NOMO-1 treated with DMSO at 0.1 percent for 48 hours (cell line): ENCODE results near the gene TCERG1L.
"Not testable (repeated sequence)": the region's sequence is repeated elsewhere in the genome, so short reads cannot be mapped to it uniquely, and the experiment has no call there.

ENCODE experiments used
- DNase-seq: peaks from one replicate; lab custom pipeline; 2025; ENCODE audit not compliant: unreplicated experiment; lab: John Stamatoyannopoulos, UW

TCERG1L gene

DNA sequence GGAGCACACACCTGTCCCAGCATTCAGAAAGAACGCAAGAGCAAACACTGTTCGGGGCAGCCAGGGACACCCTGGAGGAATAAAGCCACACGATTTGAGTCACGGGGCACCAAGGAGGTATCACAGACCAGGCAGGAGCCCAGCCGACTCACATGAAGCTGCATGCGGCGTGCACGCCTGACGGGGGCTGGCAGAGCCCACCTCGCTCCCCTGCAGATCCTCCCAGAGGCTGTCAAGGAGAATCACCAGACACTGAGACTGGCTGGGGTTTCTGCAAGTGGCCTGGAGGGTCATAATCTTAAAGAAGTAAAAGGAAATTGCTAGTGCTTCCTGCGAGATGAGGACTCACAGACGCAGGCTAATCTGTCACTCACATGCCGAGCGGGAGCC, 61.6 kb downstream of the TCERG1L start:
- DNase-seq, result no peak

DNA sequence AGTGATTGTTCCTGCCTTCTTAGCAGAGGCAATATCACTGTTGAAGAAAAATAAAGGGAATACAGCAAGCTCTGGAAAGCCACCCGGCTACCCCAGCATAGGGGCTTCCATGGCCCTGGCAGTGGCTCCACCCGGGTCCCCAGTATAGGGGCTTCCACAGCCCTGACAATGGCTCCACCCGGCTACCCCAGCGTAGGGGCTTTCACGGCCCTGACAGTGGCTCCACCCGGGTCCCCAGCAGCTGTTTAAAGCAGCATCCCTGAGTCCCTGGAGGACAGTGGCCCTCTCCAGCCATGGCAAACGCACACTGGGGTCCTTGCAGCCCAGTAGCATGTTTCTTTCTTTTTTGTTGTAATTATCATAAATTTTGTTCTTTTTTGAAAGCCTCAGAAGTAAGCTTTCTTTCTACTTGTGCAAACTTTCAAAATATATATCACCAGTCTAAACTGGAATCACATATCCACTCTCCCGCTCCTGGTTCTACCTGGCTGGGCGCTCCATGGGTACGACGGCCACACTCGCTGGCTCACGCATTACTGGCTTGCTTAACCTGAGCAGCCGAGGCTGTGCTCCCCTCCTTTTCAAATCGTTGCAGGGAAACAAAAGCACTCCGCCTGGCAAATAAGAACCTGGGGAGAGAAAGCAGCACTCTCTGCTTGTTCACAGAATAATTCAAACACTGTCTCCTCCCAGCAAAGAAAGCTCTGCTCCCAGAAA, 62.1 kb downstream of the TCERG1L start:
- no peak for DNase-seq

DNA sequence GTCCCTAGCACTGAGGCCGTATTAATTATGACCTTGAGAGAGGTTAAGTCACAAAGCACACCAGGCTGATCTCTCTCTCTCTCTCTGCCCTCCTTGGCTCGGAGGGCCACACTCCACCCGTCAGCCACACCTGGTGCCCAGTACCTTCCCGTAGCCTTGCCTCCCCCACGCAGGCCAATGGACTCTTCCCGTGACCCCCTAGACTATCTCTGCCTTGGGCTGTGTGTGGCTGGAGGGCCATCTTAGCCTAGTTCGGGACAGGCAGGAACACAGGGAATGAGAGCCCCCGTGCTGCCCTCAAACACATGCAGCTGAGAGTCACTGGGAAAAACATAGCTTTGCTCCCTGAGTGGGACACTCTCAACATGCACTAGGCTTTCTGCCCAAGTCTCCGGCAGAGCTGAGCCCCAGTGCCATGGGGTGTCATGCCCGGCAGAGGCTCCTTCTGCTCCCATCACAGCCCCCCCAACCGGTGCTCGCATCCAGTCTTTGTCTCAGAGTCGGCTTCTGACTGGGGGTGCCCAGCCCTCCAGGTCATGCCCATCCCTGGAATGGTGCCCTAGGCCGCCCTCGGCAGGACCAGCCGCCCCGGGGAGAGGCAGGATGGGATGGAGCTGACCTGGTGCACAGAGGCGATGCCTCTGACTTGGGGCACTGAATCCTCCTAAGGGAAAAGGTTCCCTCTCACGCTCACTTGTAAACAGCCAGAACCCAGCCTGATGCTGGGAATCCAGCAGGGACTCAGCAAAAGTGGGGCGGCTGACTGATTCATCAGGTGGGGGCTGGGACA, 63.0 kb downstream of the TCERG1L start:
- DNase-seq, result no peak

DNA sequence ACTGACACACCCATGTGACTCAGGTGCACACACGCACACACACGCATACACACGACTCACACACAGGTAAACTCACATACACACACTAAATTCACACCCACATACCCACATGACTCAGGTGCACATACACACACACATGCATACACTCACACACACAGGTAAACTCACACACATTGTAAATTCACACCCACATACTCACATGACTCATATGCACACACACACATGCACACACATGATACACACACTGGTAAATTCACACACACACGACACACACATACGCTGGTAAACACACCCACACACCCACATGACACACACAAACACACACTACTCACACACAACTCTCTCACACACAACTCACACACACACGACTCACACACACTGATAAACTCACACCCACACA, 63.6 kb downstream of the TCERG1L start:
- DNase-seq, result no peak

DNA sequence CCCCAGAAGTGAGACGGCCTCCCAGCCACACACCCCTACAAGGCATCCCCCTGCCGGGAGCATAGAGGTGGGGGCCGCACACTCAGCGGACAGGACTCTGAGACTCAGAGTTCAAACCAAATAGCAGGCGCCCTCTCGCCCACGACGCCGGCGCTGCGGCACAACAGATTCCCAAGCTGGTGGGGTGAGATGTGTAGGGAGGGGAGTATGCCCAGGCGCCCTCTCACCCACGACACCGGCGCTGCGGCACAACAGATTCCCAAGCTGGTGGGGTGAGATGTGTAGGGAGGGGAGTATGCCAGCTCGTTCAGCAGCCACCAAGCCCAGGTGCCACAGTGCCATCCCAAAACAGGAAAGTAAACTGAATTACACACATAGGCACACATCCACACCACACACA, 64.7 kb downstream of the TCERG1L start:
- DNase-seq, result no peak

DNA sequence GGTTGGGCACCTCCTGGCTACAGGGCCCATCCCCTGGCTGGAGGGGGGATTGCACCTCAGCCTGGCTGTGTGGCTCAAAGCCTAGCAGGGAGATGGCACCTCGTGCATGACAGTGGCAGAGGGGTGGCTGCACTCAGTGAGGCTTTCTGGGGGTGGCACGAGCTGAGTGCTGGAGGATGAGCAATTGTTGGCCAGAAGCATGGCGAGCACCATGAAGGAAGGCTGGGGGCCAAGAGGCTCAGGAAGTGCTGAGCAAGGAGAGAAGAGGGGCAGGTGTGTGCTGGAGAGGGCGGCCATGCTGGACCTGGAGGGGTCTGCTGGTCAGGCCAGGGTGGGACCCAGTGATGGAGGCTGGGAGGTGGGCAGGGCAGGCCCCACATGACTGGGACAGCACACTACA, 65.4 kb downstream of the TCERG1L start:
- no peak for DNase-seq

DNA sequence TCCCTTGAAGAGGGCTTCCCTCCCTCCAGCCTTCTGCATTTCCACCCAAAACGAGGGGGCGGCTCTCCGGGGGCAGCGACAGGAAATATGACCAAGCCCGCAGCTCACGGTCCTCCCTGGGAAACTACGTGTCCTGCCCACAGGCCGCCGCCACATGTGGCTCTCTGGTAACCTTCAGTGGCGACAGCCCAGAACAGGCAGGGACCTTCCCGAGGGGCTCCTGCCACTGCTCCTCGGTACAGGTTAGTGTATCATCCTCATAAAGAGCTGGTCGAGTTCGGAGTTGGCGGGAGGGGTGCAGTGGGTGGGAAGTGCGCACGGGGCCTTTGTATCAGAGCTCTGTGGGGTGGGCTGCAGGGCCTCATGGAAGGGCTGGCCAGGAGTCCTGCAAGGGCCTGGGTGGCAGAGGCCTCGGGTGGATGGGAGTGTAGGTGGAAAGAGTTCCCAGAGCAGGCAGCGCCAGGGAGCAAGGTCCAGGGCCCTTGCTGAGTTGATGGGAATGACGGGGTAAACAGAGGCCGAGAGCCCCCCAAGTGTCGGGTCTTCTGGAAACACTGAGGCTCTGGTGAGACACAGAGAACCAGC, 66.0 kb downstream of the TCERG1L start:
- no peak for DNase-seq

DNA sequence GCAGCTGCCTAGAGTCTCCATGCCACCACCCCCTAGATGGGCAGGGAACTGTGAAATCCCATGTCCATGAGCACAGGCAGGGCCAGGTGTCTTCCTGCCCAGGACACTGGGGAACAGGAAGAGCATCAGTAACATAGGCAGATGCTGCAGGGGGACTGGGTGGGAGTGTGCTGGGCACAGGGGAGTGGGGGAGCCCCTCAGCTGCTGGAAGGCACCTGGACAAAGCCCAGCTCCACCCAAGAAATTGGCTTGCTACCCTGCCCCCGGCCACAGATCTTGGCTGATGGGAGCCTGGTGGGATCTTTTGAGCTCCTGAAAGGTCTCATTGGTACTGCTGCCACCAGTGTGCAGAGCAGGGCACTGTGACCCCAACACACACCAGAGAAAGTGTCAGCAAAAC, 66.7 kb downstream of the TCERG1L start:
- DNase-seq, result no peak

DNA sequence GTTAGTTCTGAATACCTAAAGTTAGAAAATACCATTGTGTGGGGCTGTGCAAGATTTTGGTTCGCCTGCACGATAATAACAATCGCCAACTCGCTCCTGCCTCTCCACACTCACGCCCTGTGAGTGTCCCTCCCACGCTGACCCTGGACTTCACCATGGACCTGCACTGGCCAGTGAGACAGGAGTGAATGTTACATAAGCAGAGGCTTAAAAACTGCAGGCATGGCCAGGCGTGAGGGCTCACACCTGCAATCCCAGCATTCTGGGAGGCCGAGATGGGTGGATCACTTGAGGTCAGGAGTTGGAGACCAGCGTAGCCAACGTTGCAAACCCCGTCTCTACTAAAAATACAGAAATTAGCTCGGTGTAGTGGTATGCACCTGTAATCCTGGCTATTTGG, 68.4 kb downstream of the TCERG1L start:
- no peak for DNase-seq

DNA sequence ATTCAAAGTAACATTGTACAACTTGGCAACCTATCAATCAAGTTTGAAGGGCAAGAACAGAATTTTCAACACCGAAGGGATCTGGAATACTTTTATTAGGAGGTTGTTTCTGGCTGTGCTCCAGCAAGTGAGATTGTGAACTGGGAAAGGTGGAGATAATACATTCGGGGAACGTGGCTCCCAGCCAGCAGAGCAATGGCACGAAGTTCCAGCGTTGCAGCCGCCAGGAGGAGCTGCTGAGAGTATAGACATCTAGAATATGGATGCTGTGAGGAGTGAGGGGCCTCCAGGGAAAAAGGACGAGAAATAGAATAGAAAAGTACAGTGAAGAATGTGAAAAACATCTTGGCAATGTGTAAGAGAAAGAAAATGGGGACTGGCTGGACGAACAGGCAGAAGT, 69.5 kb downstream of the TCERG1L start:
- DNase-seq, result no peak

DNA sequence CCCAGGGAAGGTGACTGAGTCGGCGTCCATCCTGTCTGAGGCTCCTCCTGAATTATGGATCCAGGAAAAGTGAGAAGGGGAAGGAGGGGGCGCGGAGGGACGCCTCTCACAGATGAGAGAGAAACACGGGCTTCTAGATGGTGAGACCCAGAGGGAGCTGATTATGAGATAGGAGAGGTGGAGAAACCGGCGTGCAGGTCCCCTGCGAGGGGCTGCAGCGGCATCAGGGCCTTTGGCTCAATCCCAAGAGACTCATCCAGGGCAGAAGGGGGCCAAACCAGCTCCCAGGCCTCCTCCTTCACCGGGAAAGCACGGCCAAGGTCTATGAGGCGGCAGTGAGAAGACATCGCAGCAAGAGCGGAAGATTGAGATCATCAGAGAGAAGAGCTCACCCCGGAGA, 70.8 kb downstream of the TCERG1L start:
- no peak for DNase-seq

DNA sequence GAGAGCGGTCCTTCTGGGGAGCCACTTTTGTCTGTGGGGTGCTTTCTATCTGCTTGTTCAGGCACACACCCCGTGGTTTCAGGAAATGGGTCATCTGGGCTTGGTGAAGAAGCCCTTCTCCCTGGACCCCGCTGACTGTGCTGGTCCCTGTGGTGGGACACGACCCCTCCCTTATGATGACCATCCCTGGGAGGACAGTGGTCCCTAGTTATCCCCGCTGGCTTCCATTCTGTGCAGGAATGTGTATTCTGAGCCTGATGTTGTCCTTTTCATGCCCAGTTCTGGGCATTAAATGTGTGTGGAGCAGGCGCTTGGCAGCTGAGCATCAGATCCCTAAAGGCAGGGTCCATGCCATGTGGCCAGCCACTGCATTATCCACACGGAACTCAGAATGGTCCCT, 71.6 kb downstream of the TCERG1L start:
- no peak for DNase-seq

DNA sequence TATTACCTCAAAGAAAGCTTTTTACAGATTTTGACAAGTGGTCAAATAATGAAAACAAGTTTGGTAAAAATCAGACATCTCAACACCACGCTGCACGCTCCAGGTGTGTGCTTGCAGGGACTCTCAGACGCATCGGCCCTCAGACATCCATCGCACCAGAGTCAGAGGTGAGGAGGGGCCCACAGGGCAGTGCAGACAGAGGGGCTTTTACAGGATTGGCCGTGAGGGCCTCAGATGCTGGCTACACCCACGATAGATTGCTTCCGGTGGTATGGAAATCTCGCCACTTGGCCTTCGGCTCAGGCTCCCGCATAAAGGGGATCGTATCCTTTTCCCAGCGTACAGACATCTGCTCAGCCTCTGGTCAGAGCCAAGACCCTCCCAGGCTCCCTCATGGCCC, 72.1 kb downstream of the TCERG1L start:
- DNase-seq, result no peak

DNA sequence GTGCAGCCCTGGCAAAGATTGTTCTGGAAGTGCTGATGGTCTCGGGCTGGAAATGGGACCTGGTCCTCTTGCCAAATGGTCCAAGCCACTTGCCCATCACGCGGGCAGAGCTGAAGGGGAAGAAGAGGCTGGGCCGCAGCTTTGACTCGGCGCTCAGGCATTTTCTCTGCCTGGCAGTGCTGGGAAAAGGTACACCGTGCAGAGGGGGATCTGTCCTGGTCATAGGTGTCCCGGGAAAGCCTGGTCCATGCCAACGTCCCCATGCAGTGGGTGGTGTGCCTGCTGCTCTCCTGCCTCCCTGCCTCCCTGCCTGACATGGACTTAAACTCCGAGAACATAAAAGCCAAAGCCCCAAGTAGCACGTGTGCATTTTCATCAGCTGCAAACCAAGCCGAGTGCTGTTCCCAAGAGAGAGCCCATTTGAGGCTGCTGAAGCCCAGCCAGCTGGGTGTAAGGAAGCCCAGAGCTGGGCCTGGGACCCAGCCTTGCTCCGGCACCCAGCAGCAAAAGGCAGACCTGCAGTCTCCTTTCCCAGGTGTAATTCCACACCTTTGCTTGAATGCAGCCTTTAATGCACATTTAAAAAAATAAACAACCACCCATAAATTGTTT, 72.7 kb downstream of the TCERG1L start:
- no peak for DNase-seq

DNA sequence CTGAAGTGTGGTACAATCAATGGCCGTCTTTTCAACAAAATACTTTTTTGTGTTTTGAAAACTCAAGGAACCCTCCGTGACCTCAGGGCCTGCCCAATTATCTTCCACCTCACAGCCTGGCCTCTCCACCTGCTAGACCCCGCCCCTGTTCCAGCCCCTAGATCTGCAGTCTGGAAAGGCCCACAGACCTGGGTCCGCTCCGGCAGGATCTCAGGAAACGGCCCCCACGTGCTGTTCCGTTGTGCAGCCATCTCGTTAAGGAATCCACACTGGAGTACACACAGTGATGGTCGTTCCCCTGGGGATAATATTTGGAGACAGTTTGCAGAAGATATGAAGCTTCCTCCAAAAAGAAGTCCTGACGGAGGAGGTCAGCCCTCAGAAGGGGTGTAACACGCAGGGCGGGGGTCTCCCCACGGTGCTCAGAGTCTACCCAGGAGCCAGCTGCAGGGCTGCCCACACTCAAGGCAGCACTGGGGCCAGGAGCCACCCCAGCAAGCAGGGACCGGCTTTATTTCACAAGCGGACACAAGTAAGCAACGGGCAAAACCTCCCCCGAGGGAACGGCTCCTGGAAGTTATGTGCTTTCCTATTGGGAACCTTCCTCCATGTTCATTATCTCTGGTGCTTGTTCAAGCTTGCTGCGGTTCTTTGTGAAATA, 73.4 kb downstream of the TCERG1L start:
- DNase-seq, result no peak

DNA sequence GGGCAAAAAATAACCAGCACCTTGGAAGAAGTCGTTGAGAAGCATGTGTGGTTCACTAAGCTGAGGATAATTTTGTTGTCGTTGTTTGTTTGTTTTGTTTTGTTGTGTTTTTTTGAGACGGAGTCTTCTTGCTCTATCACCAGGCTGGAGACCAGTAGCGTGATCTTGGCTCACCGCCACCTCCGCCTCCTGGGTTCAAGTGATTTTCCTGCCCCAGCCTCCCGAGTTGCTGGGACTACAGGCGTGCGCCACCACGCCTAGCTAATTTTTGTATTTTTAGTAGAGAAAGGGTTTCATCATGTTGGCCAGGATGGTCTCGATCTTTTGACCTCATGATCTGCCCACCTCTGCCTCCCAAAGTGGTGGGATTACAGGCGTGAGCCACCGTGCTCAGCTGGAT, 76.9 kb downstream of the TCERG1L start:
- DNase-seq, result not testable (repeated sequence)

DNA sequence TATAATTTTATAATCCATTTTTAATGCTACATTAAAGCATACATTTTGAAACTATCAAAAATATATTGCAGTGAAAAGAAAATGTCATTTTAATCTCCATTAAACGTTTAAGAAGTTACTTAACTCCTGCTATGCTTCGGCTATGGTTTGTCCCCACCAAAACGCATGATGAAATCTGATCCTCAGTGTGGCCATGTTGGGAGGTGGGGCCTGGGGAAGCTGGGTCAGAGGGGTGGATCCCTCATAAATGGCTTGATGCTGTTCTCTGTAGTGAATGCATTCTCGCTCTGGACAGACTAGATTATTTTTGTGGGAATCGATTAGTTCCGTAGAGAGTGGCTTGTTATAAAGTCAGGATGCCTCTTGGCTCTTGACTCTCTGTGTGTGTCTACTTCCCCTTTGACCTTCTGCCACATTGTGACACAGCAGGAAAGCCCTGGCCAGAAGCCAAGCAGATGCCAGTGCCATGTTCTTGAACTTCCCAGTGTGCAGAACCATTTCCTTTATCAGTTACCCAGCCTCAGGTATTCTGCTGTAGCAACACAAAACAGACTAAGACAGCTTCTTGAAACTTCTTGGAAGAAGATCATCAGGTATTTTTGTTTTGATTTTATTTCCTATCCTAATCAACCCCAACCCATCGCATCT, 77.8 kb downstream of the TCERG1L start:
- no peak for DNase-seq

DNA sequence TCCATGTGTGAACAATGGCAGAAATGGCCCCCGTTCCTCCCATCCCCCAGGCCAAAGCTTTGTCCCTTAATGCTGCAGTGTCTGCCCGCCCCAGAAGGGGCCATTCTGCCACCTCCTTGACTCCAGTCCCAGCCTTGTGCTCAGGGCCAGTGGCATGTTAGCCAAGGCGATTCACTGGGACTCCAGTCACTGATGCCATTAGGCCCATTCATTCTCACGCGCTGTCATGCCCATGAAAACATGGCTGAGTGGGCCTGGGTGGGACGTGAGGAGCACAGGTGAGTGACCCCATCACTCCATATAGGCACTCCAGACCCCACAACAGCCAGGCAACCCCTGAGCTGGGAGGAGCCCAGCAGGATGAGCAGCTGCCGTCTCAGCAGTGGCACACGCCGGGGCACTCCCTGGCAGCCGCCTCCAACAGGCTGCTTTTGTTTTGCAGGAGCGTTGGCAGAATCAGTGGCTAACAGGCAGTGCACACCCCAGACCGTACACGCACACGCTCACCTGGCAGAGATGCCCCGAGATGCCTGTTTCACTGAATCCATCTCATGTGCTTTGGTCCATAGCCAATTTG, 79.5 kb downstream of the TCERG1L start:
- DNase-seq, result no peak

DNA sequence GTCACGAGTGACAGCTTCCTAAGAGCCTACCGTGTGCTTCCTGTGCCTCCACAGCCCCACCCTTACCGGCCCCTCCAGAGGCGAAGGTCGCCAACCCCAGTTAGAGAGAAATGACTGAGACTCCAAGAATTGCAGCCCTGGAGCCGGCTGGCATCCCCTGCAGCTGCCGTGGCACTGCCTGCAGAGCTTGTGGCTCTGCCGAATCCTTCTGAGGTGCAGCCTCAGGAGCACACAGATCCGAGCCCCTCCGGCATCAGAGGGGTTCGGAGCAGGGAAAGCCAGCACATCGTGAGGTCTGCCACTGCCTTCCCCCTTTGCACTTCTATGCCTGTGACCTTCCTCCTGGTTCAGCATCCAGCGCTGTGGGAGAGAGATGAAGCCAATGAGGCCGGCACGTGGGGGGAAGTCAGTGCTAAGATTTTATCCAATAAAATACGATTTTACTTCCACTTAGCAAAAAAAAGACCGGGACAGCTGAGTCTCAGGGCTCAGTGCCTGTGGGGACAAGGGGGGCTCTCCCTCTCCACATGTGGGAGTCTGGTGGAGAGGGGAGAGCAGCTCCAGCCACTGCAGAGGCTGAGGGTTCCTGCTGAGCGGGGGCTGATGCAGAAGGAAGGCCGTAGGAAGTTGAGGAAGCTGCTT, 80.1 kb downstream of the TCERG1L start:
- DNase-seq, result no peak
